Measurements from ENCODE around the gene AGPAT1.

The AGPAT1 gene

GRCh38 chr6:32198866-32199265 lies 23.0 kb upstream of the AGPAT1 start:
- H3K4me3 ChIP-seq = no peak overlapping the region
- no peak for DNase-seq (ENCODE audit: low spot score)
- TF ChIP-seq CTCF (IDR thresholded peaks at IDR 0.05) = no peak
- H3K27ac ChIP-seq = no peak overlapping the region

- no peak for DNase-seq (ENCODE audit: low spot score)
- TF ChIP-seq CTCF (IDR thresholded peaks at IDR 0.05) = no peak
- no peak overlapping the region for H3K27ac ChIP-seq
- no peak overlapping the region for H3K4me3 ChIP-seq
Observed at GRCh38 chr6:32198345-32198696, 22.4 kb upstream of the AGPAT1 start.

GRCh38 chr6:32196682-32197616 lies 21.1 kb upstream of the AGPAT1 start:
- Histone ChIP-seq H3K27ac (peak overlapping the region; percentile 98 to 99), H3K4me3 (peak overlapping the region; percentile 75)
- TF ChIP-seq CTCF (IDR thresholded peaks at IDR 0.05) = no peak
- no peak for DNase-seq (ENCODE audit: low spot score)

DNA sequence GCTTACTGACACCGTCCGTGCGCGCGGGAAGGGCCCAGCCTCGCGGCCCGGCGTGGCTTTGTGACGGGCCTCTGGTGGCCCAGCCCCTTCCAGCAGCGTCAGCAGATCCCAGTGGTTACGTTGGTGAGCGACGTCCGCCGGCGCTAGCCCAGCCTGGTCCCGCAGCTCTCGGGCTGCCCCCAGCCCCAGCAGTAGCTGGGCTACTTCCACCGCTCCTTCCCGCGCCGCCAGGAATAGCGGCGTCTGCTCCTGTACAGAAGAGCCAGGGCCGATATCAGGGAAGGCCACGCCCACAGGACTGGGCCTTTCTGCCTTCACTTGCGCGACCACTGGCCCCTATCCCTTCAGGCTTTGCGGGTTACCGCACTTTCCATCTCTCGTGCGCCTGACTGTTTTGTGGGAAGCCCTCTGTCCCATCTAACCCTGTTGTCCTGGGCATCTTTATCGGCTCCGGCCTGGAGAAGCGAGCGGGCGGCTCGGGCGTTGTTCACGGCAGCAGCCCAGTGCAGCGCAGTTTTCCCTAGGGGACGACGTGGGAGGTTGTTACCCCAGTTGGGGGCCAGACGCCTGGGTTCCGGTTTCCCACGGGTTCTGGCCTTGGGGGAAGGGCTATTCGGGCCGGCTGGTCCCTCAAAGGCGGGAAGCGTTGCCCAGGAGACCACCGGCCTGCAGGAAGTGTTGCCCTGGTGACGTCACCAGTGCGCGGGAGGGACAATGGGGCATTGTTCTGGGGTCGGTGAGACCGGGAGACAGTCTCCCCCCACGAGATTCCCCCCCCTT lies 20.2 kb upstream of the AGPAT1 start:
- Histone ChIP-seq H3K4me3 (peak overlapping the region; percentile 75), H3K27ac (peak overlapping the region; percentile 98 to 99)
- TF ChIP-seq CTCF (IDR thresholded peaks at IDR 0.05) = no peak
- DNase-seq (ENCODE audit: low spot score) = peak; percentile 96

DNA sequence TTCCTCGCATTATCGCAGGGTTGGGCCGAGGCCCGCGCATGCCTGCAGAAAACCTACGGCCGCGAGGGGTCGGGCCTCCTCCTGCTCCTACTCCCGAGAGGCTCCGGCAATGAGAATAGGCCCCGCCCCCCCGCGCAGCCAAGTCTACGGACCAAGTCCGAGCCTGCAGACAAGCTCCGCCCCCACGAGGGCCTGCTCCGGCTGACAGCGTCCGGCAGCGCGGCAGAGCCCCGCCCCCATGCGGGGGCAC lies 19.7 kb upstream of the AGPAT1 start:
- Histone ChIP-seq H3K4me3 (peak overlapping the region; percentile 75), H3K27ac (peak overlapping the region; percentile 98 to 99)
- peak; percentile 100 for DNase-seq (ENCODE audit: low spot score)
- no peak for TF ChIP-seq CTCF (IDR thresholded peaks at IDR 0.05)

DNA sequence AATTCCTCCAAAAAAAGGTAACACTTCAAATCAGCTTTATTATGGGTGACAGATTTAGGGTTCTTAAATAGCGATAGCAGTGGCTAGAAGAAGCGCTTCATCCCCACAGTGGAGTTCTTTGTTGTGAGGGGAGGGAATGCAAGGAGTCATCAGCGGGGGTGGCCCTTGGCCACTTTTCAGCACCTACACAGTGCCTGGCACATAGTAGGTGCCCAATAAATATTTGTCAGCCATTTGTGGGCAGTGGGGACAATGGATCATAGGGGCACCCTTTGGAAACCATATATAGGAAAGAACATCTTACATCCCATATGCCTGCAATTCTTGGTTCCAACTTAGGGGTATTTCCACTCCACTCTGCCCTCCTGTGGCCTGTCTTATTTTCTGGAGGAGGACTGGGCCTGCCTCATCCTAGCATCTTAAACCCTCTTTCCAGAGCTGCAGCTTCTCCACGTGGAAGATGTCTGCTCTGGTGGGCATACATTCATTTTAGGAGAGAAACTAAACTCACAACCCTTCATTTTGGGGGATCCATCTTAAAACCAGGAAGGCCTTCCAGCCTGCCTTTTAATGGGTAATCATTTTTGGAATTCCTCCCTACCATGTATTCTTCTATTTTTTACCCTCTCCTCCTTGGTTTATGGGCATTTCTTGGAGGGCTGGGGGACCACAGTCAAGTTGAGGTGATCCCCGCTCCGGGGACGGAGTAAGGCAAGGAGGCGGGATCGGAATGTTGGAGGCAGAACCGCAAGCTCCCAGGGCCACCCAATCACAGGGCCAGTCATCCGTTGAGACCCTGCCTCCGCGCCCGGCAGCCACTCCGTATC lies 19.2 kb upstream of the AGPAT1 start:
- DNase-seq (ENCODE audit: low spot score) = peak; percentile 77
- peak; percentile 15 for TF ChIP-seq CTCF (IDR thresholded peaks at IDR 0.05)
- Histone ChIP-seq H3K27ac (peak overlapping the region; percentile 91 to 93), H3K4me3 (peak overlapping the region; percentile 62)

All from coronary artery (tissue), 2 donors.